ENCODE measurements around the gene ATG16L2.

Gene ATG16L2, protein sequence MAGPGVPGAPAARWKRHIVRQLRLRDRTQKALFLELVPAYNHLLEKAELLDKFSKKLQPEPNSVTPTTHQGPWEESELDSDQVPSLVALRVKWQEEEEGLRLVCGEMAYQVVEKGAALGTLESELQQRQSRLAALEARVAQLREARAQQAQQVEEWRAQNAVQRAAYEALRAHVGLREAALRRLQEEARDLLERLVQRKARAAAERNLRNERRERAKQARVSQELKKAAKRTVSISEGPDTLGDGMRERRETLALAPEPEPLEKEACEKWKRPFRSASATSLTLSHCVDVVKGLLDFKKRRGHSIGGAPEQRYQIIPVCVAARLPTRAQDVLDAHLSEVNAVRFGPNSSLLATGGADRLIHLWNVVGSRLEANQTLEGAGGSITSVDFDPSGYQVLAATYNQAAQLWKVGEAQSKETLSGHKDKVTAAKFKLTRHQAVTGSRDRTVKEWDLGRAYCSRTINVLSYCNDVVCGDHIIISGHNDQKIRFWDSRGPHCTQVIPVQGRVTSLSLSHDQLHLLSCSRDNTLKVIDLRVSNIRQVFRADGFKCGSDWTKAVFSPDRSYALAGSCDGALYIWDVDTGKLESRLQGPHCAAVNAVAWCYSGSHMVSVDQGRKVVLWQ

DNA sequence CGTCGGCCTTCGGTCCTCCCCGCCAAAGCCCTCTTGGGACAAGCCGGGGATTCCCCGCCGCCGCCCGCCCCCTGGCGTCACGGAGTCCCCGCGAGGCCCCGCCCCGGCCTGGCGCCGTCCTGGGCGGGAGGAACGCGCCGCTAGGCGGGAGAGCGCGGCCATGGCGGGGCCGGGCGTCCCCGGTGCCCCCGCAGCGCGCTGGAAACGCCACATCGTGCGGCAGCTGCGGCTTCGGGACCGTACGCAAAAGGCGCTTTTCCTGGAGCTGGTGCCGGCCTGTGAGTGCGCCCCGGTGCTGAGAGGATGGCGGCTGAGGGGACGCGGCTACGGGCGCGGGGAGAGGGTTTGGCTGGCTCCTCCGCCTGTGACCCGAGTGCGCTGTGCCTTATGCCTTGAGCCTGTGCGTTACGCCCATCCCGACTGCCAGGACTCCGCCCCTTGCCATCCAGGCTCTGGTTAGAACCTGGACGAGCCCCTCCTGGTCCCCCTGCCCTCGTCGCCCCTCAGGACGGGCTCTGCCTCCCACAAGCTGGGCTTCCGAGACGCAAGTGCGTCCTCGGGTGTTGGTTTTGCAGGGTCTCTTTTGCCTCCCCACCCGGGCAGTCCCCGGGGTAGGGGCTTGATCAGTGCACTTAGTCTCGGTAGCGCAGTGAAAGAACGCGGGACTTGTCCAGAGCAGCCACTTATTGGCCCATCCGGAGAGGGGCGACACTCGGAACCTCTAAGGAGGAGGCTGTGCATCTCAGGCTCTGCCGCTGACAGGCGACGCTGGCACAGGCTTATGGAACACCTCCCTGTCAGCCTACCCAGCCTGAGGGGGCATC lies at the start of gene ATG16L2:
Gene ATG16L2 (plus strand): TSS at position 126 of the 824 bp plus-strand sequence. CDS start 35 bp downstream, at position 161.
- in situ Hi-C loops (cut with HindIII; ENCODE audit: low sequenced_read_pairs), result loop anchor here (10.0 kb wide), 1 partner anchor 60 kb away; no protein-coding TSS in a partner anchor

GRCh38 chr11:72764503-72764902 lies 49.7 kb upstream of the ATG16L2 start:
- in situ Hi-C loops (cut with HindIII; ENCODE audit: low sequenced_read_pairs), result no loop called here

DNA sequence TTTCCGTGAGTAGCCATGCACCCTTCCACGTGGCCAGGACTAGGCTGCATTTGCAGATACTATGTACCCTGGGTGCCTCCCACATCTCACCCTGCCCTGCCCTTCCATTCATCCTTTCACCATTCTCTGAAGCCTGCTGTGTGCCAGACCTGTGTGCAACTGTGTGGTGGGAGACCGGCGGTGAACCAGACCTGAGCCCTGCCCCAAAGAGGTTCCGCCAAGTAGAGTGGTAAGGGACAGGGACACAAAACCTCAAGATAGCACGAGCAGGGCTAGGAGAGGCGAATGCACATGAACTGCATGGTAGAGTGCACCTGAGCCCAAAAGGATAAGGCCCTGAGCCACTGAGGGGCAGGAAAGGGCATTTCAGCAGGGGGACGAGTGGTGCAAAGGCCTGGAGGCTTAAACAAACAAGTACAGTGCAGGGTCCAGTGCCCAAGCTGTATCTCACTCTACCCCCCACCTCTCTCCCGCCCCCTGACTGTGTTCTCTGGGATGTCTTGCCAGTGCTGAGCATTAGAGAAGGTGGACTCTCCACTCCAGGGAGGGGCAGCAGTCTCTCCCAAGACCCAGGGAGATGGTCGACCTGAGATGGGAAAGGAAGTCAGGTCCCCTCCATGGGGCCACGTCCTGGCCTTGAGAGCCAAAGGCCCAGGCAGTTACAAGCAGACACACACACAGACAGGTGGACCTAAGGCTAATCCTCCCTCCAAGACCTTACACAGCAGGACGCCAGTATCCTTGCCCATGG lies 47.9 kb upstream of the ATG16L2 start:
- in situ Hi-C loops (cut with HindIII; ENCODE audit: low sequenced_read_pairs), result no loop called here

DNA sequence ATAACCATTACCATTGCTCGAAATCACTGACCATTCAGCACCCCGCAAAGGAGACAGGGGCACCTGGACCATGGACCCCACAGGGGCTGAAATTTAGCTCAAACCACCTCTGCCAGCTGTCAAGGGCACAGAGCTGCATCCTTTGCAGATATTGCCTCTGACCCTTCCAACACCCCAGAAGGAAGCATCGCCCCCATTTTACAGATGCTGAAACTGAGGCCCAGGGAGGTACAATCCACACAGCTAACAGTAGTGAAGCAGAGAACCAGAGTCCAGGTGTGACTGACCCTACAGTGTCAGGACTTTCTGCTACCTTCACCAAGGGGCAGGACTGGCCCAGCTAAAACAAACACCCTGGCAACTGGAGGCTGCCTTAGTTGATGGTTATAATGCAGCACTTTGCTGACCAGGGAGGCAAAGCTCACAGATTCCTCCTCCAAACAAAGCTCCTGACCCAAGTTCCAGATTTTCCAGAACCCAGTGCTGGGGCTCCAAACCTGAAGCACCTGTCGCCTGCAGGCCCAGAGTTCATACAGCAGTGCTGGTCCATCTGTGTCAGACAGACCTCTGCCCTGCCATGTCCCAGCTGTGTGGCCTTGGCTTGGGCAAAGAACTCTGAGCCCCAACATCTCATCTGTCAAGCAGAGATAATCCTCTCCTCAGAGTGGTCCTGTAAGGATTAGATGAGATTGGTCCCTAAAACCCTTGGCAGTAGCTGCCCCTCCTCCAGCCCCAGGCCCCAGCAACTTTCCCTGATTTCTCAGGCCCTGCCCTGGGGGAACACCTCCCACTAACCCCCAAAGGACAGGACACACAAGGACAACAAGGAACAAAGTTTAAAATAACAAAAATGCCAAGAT lies 46.8 kb upstream of the ATG16L2 start:
- in situ Hi-C loops (cut with HindIII; ENCODE audit: low sequenced_read_pairs), result no loop called here

DNA sequence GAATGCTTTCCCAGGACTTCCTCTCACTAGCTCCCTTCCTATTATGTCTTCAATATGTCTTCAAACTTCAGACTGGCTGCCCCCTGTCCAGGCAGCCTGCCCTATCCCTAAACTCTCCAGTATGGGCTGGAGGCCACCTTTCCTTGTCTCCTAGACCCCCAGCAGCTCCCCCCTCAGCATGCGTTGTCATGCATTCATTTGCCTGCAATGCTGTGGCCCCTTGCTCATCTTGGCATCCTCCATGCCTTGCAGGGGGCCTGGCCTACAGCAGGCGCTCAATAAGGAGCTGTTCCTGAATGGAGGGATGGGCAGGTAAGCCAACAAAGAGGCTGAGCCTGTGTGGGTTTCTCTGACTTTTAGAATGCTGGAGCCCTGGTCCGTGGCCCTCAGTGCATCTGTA lies 45.6 kb upstream of the ATG16L2 start:
- in situ Hi-C loops (cut with HindIII; ENCODE audit: low sequenced_read_pairs), result no loop called here

- in situ Hi-C loops (cut with HindIII; ENCODE audit: low sequenced_read_pairs), result no loop called here
These were observed 44.5 kb upstream of the ATG16L2 start for GRCh38 chr11:72769680-72770079.

GRCh38 chr11:72770799-72771198 lies 43.4 kb upstream of the ATG16L2 start:
- in situ Hi-C loops (cut with HindIII; ENCODE audit: low sequenced_read_pairs), result no loop called here

DNA sequence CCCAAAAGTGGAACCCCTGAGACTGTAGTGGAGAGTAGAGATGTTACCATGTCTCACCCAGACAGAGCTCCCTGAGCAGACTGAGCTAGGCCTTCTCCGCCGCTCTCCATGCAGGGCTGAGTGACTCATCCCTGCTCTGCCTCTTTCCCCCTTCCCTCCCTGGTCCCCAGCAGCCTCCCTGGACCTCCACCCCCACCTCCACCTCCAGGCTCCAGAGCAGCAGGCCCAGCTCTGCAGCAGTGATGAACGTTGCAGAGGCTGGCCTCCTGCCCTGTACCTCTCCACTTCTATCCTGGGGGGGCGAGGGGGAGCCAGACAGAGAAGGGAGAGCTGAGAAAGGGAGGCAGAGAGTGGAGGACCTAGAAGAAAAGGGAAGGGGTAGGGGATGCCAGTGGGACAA lies 42.7 kb upstream of the ATG16L2 start:
- in situ Hi-C loops (cut with HindIII; ENCODE audit: low sequenced_read_pairs), result no loop called here

DNA sequence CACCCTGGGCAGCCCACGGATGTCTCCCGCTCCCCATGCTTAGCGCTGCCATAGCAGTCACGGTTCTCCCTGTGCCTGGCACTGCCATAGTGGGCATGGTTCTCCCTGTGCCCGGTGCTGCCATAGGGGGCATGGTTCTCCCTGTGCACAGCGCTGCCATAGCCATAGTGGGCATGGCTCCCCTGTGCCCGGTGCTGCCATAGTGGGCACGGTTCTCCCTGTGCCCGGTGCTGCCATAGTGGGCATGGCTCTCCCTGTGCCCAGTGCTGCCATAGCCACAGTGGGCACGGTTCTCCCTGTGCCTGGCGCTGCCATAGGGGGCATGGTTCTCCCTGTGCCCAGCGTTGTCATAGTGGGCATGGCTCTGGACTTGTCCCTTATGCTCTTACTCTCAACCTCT lies 42.2 kb upstream of the ATG16L2 start:
- in situ Hi-C loops (cut with HindIII; ENCODE audit: low sequenced_read_pairs), result no loop called here

DNA sequence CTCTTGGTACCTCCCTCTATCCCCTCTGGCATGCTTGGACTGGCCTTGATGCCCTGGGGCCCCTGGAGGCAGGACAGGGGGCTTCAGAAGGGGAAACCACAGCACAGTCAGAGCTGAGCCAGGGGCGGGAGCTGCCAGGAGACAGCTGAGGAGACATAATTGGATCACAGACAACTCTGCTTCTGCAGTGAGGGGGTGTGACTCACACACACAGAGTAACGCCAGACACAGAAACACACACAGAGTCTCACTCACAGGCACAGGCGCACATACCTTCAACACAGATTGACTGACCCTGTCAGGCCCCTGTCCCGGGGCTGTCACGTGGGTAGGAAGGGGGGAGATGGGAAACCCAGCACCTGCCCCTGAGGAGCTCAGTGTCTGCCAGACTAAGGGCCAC lies 40.9 kb upstream of the ATG16L2 start:
- in situ Hi-C loops (cut with HindIII; ENCODE audit: low sequenced_read_pairs), result no loop called here

DNA sequence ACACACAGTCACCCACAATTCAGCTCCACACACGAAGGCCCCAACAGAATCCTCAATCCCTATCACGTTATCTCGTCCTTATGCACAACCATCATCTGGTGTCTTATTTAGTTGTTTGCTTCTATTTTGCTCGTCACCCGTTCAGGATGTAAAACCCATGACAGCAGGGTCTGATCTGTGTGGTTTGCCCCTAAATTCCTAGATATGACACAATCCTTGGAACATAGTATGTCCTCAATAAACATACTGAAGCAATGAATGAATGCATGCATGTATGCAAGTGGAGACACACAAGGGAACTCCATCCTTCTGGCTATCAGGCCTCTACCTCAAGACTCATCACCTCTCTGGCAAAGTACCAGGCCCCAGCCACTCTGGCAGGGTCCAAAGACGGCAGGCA lies 40.5 kb upstream of the ATG16L2 start:
- in situ Hi-C loops (cut with HindIII; ENCODE audit: low sequenced_read_pairs), result no loop called here

DNA sequence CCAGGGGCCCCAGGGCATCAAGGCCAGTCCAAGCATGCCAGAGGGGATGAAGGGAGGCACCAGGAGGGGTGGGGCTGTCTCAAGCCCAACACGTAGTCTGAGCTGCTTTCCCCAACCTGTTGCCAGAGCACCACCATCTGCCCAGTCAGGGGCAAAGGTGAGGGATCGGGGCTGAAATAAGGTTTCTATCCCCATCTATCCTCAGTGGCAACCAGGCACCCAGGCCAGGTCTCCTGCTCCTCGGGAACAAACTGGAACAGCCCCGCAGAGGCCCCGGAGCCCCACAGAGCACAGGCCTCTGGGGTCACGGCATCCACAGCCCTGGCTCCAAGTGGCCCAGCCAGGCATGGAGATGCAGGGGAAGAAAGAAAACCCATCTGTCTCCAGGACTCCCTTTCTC lies 39.7 kb upstream of the ATG16L2 start:
- in situ Hi-C loops (cut with HindIII; ENCODE audit: low sequenced_read_pairs), result no loop called here

DNA sequence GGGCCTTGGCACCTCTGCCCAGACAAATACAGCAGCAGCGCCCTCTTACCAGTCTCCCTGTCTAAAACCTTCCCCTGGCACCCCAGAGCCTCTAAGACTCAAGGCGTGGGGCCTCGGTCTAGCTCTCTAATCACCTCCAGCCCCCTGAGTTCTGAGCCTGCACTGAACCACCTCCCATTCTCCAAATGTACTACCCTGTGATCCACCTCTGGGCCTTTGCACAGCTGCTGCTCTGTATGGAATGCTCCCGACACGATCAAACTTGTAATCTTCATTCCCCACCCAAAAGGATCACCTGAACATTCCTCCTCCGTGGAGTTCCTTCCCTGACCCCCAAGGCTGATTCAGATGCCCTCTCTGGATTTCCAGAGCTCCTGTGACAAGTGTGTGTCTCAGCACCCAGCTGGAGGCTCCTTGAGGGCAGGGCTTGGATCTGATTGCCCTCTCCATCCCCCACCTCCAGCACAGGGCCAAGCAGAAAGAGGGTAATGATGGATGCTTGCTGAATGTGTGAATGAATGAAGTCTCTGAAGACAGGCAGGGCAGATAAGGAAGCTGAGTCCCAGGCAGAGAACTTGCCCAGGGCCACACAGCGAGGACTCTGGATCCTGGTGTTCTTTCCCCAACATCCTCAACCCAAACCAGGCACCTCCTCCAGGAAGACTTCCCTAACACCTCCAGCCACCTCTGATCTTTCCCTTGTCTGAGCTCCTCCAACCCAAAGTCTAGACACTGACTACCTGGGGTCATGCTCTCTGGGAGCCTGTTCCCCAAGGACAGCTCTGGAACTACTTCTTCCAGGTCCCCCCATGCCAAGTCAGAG lies 38.7 kb upstream of the ATG16L2 start:
- in situ Hi-C loops (cut with HindIII; ENCODE audit: low sequenced_read_pairs), result no loop called here

DNA sequence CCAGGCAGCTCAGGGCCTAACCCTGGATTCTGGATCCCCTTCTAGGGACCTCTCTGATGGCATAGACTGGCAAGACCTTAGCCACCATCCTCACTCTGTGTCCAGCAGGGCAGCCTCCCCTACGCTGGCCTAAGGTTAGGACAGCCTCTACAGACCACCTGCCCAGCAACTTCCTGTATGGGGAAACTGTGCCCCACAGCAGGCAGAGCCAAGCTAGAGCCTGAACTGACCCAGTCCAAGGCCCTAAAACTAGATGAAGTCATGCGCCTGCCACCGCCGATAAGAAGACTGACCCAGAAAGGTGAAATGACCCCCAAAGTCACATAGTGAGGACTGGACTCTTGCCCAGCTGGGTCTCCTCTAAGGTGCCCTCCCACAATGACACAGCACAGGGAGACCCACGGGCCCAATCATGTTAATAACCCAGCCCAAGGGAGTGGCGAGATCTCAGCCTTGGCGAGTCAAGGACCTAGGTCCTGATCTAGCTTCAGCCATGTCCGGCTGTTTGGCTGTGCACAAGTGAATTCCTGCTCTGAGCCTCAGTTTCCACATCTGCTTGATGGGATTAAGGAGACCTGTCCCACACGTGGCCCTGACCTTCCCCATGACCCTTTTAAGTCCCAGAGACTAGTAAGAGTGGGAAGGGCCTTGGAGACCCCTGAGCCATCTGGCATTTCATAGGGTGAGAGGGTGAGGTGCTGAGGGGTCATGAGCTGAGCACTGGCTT lies 37.9 kb upstream of the ATG16L2 start:
- in situ Hi-C loops (cut with HindIII; ENCODE audit: low sequenced_read_pairs), result no loop called here

GRCh38 chr11:72776844-72777754 lies 37.1 kb upstream of the ATG16L2 start:
- in situ Hi-C loops (cut with HindIII; ENCODE audit: low sequenced_read_pairs), result no loop called here

GRCh38 chr11:72777755-72778278 lies 36.4 kb upstream of the ATG16L2 start:
- in situ Hi-C loops (cut with HindIII; ENCODE audit: low sequenced_read_pairs), result no loop called here
